Measurements from ENCODE around the gene HIVEP3.

HIVEP3 gene

DNA sequence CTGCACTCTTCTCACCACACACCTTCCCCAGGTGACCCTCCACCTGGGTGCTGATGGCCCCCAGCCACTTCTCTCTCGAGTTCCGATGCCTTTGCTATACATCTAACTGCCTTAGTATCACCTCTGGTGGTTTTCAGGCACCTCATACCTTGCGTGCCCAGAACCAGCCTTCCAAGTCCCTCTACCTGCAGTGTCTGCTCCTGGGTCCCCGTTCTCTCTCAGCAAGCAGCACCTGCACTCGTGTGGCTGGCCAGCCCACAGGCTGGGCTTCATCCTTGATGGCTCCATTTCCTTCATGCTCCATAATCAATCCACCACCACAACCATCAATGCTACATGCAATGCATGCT is 385.0 kb downstream of the HIVEP3 start:
- TF ChIP-seq, protein P1, sequence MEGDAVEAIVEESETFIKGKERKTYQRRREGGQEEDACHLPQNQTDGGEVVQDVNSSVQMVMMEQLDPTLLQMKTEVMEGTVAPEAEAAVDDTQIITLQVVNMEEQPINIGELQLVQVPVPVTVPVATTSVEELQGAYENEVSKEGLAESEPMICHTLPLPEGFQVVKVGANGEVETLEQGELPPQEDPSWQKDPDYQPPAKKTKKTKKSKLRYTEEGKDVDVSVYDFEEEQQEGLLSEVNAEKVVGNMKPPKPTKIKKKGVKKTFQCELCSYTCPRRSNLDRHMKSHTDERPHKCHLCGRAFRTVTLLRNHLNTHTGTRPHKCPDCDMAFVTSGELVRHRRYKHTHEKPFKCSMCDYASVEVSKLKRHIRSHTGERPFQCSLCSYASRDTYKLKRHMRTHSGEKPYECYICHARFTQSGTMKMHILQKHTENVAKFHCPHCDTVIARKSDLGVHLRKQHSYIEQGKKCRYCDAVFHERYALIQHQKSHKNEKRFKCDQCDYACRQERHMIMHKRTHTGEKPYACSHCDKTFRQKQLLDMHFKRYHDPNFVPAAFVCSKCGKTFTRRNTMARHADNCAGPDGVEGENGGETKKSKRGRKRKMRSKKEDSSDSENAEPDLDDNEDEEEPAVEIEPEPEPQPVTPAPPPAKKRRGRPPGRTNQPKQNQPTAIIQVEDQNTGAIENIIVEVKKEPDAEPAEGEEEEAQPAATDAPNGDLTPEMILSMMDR (IDR thresholded peaks at IDR 0.05; ENCODE audit: low read depth, low read length), result no peak
- DNase-seq (ENCODE audit: extremely low read depth, low read depth), result no peak

DNA sequence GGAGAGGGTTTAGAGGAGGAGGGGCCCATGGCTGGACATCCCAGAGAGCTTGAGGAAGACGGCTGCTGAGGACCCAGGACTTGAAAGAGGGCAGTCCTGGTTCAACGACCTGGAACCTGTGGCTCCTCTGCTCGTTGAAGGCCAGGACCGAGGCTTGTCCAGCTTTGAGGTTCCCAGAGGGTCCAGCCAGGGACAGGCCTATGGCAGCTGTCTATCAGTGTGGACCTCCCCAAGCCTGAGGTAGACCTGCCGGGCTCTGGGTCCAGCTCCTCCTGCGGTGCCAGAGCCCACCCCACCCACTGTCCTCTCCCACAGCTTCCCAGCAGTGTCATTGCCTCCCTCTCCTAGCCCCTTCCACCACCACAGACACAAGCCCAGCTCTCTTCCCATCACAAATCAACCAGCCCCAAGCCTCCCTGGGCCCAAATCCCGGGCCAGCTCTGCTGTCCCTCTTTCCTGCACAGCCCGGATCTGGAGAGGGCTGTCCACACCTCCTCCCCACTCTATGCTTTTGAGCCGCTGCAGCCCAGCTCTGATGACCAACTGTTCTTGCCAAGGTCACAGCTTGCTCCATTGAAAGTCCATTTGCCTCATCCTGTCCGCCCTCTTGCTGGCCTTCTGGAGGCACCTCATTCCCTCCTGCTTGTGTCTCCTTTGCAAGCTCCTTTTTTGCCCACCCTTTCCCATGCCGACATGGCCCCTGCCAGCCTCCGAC is 385.5 kb downstream of the HIVEP3 start:
- no peak for DNase-seq (ENCODE audit: extremely low read depth, low read depth)
- TF ChIP-seq, protein P1 (IDR thresholded peaks at IDR 0.05; ENCODE audit: low read depth, low read length), result no peak

DNA sequence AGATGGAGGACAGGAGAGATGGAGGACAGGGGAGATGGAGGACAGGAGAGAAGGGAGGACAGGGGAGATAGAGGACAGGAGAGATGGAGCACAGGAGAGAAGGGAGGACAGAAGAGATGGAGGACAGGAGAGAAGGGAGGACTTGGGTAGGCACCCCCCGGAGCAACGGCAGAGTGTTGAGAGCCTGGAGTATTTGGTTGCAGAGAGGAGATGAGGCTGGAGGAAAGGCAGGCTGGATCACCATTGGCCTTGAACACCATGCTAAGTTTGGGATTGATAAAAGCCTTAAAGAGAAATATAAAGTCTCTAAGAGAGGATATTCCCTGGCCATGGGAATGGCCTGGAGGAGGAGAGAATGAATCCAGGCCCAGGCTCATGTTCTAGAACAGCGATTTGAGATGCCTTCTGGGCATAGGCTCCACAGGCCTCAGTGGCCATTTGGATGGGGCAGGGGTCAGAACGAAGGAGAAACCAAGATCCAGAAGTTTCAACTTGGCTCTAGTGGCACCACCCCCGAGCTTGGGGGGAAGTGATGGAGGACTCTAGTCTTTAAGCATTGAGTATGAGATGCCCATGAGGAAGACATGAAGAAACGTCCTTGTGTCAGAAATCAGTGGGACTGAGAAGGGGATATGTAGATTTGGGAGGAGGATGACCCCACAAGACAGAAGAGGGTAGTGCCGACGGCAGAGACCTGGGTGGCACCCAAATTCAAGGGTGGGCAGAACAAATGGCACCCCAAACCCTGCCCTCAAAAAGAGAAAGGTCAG is 386.3 kb downstream of the HIVEP3 start:
- TF ChIP-seq, protein P1 (IDR thresholded peaks at IDR 0.05; ENCODE audit: low read depth, low read length), result no peak
- no peak for DNase-seq (ENCODE audit: extremely low read depth, low read depth)

DNA sequence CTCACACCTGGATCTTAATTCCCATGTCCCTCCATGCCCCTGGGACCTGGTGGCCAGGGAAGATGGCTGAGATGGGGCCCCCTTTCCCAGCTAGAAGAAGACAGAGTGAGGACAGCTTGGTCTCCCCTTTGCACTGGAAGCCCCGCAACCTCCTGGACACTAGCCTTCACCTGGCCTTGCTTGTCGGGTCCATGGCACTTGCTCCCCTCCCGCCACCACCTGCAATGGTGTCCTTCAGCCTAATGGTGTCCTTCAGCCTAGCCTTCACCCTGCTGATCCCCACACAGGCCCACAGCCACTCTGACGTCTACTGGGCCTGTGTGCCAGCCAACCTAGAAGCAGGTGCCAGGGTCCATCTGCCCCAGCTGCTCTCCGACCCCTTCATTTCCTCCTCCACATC is 388.3 kb downstream of the HIVEP3 start:
- DNase-seq (ENCODE audit: extremely low read depth, low read depth), result no peak
- TF ChIP-seq, protein P1 (IDR thresholded peaks at IDR 0.05; ENCODE audit: low read depth, low read length), result no peak

DNA sequence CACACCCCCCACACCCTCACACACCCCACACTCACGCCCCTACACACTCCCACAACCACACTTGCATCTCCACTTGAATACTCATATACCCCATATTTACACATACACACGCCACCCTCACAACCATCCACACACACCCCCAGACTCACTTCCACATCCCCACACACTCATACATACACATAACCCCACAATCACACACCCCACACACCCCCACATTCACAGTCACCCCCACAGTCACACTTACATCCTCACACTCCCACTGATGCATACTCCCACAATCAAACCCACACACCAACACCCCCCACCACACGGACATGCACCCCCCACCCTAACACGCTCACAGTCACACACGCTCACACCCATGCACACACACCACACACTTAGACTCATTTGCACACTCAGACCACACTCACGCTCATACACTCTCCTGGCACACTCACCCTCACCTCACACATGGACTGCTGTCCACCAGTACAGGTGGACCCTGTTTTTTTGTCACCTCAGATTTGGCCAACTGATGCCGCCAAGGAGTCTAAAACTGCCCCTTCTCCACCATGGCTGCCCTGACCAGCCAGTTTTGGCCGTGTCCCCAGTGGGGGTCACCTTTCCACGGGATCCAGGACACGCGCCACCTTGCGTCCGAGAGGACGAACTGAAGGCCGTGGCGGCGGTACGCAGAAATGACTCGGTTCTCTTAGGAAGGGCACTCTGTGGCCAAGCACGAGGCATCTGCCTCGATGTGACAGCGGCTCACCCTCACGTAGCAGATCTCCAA is 388.9 kb downstream of the HIVEP3 start:
- DNase-seq (ENCODE audit: extremely low read depth, low read depth), result no peak
- TF ChIP-seq, protein P1 (IDR thresholded peaks at IDR 0.05; ENCODE audit: low read depth, low read length), result no peak

DNA sequence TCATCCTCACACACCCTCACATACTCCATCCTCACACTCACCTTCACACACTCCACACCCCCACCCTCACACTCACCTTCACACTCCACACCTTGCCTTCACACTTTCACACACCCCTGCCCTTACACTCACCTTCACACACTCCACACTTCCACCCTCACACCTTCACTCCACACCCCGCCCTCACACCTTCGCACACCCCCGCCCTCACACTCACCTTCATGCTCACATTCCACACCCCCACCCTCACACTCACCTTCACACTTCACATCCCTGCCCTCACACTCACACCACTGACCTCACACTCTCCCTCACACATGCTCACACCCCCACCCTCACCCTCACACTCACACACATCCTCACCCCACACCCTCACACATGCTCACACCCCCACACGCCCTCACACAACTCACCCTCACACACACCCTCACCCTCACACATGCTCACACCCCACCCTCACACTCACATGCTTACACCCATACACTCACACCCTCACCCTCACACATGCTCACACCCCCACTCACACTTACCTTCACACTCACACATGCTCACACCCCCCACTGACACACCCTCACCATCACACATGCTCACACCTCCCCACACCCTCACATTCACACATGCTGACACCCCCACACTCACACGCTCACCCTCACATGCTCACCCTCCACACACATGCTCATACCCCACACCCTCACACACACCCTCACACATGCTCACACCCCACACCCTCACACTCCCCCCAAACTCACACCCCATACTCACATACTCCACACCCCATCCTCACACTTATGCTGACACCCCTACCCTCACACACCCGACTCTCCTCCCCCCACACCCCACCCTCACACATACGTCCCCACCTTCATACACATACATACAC is 389.8 kb downstream of the HIVEP3 start:
- TF ChIP-seq, protein P1 (IDR thresholded peaks at IDR 0.05; ENCODE audit: low read depth, low read length), result no peak
- no peak for DNase-seq (ENCODE audit: extremely low read depth, low read depth)

Data from AG09319 (cell line).